Gastrocnemius medialis (tissue), 4 donors: ENCODE results near the gene TSPAN15. TPM values are rescaled to one million over a fixed set of nuclear protein-coding genes. Genes with fewer than 3 reads are reported as not detected.

Experiments used
- ATAC-seq, 2 donors: fragments of 150-250 bp; one replicate each; pipeline ENCODE4 v1.9.1; 2016
- DNase-seq, 2 donors: peaks; one replicate each; pipeline ENCODE4 v3.0.0-alpha.2; 2019
- H3K27ac ChIP-seq, 4 donors: fragments of 200-600 bp; sonication (generic); 1 replicate in 1 of 4; 2 replicates in 3 of 4; pipeline ENCODE4 v1.5.1; 2016 to 2018; ENCODE audit warnings: mild to moderate bottlenecking in 2 of 4, moderate library complexity in 1 of 4
- H3K27me3 ChIP-seq, 3 donors: fragments of 200-600 bp; sonication (generic) in 2 of 3; 1 replicate in 1 of 3; 2 replicates in 2 of 3; pipeline versions ENCODE4 v1.5.1 to v1.6.0; 2016 to 2019; ENCODE audit warnings: mild to moderate bottlenecking in 1 of 3, moderate library complexity in 1 of 3
- H3K36me3 ChIP-seq, 2 donors: fragments of 200-600 bp; sonication (generic) in 1 of 2; one replicate each; pipeline ENCODE4 v1.5.1; 2017 to 2018
- H3K4me1 ChIP-seq, 2 donors: fragments of 200-600 bp; sonication (generic) in 1 of 2; one replicate each; pipeline ENCODE4 v1.5.1; 2016 to 2017; ENCODE audit warnings: mild to moderate bottlenecking in 2 of 2
- H3K4me3 ChIP-seq, 4 donors: fragments of 200-600 bp; sonication (generic) in 3 of 4; 1 replicate in 1 of 4; 2 replicates in 3 of 4; pipeline ENCODE4 v1.5.1; 2016 to 2019; ENCODE audit warnings: mild to moderate bottlenecking in 2 of 4
- H3K9me3 ChIP-seq, 3 donors: fragments of 200-600 bp; sonication (generic) in 2 of 3; 1 replicate in 1 of 3; 2 replicates in 2 of 3; pipeline ENCODE4 v1.5.1; 2016 to 2019
- CTCF ChIP-seq, 5 experiments: fragments of 450-650 bp in 3 of 5; fragments of 200-600 bp in 2 of 5; sonication (generic) in 2 of 5; IDR thresholded peaks in 4 of 5; conservative IDR thresholded peaks in 1 of 5; 1 replicate in 4 of 5; 2 replicates in 1 of 5; pipeline ENCODE4 v1.5.1; 2016 to 2019; ENCODE audit warnings: antibody characterized with exemption in 5 of 5, mild to moderate bottlenecking in 3 of 5, moderate library complexity in 3 of 5
- POLR2A ChIP-seq, 2 donors: fragments of 450-650 bp; IDR thresholded peaks; one replicate each; pipeline ENCODE4 v1.6.1; 2017; ENCODE audit warnings: antibody characterized with exemption in 2 of 2, mild to moderate bottlenecking in 2 of 2, moderate library complexity in 2 of 2
- in situ Hi-C, 4 donors: fragments of 200-750 bp; cut with MboI; loops; one replicate each; pipeline versions ENCODE4 v1.15.0 to v1.8.0; 2017; ENCODE audit warnings: low sequenced_read_pairs in 4 of 4
- intact Hi-C: fragments of 100-400 bp; cut with DNase I; formaldehyde crosslinking; loops from one replicate; pipeline ENCODE4 v1.15.1; 2023; ENCODE audit warnings: low total_unique reads
- total RNA-seq, 4 donors: library from RNA; depleted of rRNA; stranded (reverse); fragments of >200 nt; gene quantifications; one replicate each; pipeline versions ENCODE4 v1.1.0 to v1.2.3, GENCODE V29; 2016

The TSPAN15 gene
- total RNA-seq, 4 donors from 2014 or later: 7.9 to 21.0 (median 11.8) TPM

DNA sequence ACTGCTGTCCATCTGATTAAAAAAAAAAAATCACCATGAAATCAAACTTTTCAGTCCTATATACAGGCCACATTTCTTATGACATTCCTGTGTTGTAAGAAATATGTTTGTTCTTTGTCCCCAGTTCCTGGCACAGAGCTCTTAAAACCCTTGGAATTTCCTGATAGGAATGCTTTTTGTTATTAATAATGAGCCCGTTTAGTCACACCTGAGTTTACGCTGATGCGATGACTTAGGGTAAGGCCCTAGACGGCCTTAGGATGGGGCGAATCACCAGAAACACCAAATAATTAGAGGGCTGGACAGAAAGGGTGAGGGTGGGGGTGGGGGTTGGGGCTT is 17.5 kb downstream of the TSPAN15 start:
- Histone ChIP-seq H3K9me3 (no peaks in the 10 kb centered on the region), H3K27ac (peak overlapping the region; percentile 58 to 95 (median 88)), H3K4me3 (no peak overlapping the region), H3K36me3 (no peaks in the 10 kb centered on the region), H3K27me3 (no peaks in the 10 kb centered on the region), H3K4me1 (peaks cover 65 to 85% of the 10 kb centered on the region in 2 donors)
- in situ Hi-C loops (no loop called here), intact Hi-C loops (no loop called here)
- DNase-seq: no peak
- ATAC-seq: no peak
- TF ChIP-seq CTCF (IDR thresholded peaks at IDR 0.05 in 4 of 5, conservative IDR thresholded peaks at IDR 0.05 in 1 of 5) (no peak), POLR2A (IDR thresholded peaks at IDR 0.05) (no peak)

- Histone ChIP-seq H3K9me3 (no peaks in the 10 kb centered on the region), H3K36me3 (no peaks in the 10 kb centered on the region), H3K4me3 (no peak overlapping the region), H3K4me1 (peaks cover 65 to 85% of the 10 kb centered on the region in 2 donors), H3K27ac (peak overlapping the region in 1 of 4 donors; percentile 95), H3K27me3 (no peaks in the 10 kb centered on the region)
- ATAC-seq: no peak
- no peak for DNase-seq
- in situ Hi-C loops: no loop called here
- intact Hi-C loops: no loop called here
- TF ChIP-seq POLR2A (IDR thresholded peaks at IDR 0.05): no peak
- no peak for TF ChIP-seq CTCF (IDR thresholded peaks at IDR 0.05 in 4 of 5, conservative IDR thresholded peaks at IDR 0.05 in 1 of 5)
Observed at GRCh38 chr10:69469976-69470375, 18.7 kb downstream of the TSPAN15 start.

DNA sequence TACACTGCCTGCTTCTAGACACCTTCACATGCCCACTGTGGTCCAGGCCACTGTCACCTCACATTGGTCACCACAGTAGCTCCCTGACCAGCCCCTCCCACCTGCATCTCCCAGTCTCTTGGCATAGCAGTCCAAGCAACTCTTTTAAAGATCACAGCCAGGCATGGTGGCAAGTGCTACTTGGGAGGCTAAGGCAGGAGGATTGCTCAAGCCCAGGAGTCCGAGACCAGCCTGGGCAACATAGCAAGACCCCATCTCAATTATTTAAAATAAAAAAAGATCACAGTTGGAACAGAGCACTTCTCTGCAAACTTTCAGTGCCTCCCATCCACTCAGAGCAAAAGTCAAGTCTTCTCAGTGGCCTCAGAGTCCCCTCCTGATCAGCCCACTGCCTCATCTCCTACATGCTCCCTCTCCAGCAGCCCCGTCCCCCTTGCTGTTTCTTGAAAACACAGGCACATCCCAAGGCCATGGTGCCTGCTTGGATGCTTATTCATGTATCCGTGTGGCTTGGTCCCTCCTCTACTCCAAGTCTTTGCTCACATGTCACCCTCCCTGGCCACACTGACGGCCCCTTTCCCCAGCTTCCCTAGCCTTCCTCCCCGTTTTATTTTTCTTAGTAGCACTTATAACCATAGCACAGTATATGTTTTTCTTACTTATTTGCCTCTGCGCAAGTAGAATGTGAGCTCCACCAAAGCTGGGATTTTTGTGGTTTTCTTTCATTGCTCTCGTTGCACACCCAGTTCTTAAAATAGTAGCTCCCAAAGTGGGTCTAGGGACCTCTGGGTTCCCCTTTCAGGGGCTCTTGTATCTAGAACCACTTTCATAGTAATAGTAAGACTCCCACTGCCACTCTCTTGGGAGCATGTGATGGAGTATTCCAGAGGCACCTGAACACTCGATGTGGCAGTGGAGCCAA is 19.5 kb downstream of the TSPAN15 start:
- in situ Hi-C loops (no loop called here), intact Hi-C loops (no loop called here)
- H3K36me3 ChIP-seq: no peaks in the 10 kb centered on the region
- H3K4me3 ChIP-seq: no peak overlapping the region
- H3K9me3 ChIP-seq: no peaks in the 10 kb centered on the region
- H3K27ac ChIP-seq: peak overlapping the region in 1 of 4 donors; percentile 95
- no peaks in the 10 kb centered on the region for H3K27me3 ChIP-seq
- TF ChIP-seq CTCF (IDR thresholded peaks at IDR 0.05 in 4 of 5, conservative IDR thresholded peaks at IDR 0.05 in 1 of 5) (no peak), POLR2A (IDR thresholded peaks at IDR 0.05) (no peak)
- DNase-seq: no peak
- H3K4me1 ChIP-seq: peaks cover 65 to 85% of the 10 kb centered on the region in 2 donors
- ATAC-seq: no peak

DNA sequence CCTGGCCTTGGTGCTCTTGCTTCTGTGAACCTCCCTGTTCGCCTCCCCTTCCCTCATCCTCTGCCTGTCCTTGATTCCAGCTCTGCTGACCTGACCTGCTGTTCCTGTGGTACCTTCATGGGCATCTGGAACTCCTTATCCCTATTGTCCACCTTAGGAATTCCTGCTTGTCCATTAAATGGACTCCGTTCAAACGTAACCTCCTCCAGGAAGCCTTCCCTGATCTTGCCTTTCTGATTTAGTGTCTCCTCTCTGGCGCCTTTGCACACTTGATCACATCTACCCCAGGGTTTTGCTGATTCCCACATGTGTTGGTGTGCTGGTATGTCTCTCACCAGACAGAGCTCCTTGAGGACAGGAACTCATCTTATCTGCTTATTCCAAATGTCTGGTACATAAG is 20.9 kb downstream of the TSPAN15 start:
- DNase-seq (no peak), ATAC-seq (no peak)
- Histone ChIP-seq H3K9me3 (no peaks in the 10 kb centered on the region), H3K4me3 (no peak overlapping the region), H3K27me3 (no peaks in the 10 kb centered on the region), H3K36me3 (no peaks in the 10 kb centered on the region), H3K4me1 (peaks cover 57 to 85% of the 10 kb centered on the region in 2 donors), H3K27ac (peak overlapping the region in 3 of 4 donors; percentile 35 to 82 (median 48))
- in situ Hi-C loops (no loop called here), intact Hi-C loops (no loop called here)
- TF ChIP-seq CTCF (IDR thresholded peaks at IDR 0.05 in 4 of 5, conservative IDR thresholded peaks at IDR 0.05 in 1 of 5) (no peak), POLR2A (IDR thresholded peaks at IDR 0.05) (no peak)
